ENCODE results near the gene NRG2.

NRG2 gene

DNA sequence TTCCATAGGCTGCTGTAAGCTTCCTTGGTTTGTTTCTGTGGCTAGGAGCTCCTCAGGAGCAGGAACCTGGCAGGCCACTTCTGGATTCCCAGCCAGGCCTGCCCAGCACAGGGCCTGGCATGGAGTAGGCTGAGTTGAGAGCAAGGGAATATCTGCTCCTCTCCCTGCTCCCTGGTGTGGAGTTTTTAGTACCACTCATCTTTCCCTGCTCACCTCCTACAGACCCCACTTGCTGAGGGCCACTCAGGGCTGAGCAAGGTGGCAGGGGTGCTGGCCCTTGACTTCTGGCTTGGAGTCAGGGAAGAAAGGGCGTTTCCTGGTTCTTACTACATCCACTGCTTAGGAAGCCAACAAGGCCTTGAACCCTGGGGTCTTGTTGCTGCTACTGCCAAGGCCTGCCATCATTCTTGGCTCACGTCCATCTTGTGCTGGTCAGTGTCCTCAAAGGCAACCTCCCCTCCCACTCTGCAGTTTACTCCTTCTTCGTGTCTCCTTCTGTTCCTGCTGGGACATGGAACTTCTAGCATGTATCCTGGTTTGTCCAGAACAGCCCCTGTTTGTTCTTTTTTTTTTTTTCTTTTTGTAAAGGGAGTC is 192.6 kb downstream of the NRG2 start:
- DNase-seq (ENCODE audit: low read depth): no peak
- TF ChIP-seq, protein P1, sequence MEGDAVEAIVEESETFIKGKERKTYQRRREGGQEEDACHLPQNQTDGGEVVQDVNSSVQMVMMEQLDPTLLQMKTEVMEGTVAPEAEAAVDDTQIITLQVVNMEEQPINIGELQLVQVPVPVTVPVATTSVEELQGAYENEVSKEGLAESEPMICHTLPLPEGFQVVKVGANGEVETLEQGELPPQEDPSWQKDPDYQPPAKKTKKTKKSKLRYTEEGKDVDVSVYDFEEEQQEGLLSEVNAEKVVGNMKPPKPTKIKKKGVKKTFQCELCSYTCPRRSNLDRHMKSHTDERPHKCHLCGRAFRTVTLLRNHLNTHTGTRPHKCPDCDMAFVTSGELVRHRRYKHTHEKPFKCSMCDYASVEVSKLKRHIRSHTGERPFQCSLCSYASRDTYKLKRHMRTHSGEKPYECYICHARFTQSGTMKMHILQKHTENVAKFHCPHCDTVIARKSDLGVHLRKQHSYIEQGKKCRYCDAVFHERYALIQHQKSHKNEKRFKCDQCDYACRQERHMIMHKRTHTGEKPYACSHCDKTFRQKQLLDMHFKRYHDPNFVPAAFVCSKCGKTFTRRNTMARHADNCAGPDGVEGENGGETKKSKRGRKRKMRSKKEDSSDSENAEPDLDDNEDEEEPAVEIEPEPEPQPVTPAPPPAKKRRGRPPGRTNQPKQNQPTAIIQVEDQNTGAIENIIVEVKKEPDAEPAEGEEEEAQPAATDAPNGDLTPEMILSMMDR (conservative IDR thresholded peaks at IDR 0.05; ENCODE audit: control insufficient read depth, insufficient read depth, low read depth, low read length): no peak
- no peak overlapping the region for H3K4me3 ChIP-seq (ENCODE audit: control insufficient read depth, low read depth, low read length)

DNA sequence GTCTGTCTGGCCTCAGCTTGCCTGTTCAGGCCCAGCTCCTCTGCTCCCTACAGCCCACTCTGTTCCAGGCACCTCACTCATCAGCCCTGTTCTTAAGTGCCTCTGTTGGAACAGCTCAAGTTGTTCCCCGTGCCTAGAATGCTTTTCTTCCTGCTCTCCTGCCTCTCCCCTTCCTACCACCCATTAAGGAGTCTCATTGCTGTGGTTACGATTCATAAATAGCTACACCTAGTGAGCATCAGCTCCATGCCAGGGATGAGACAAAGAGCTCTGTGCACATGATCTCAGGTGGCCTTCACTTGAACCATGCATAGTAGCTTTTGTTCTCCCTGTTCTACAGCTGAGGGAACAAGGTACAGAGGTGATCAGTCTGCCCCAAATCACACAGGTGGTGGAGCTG is 193.2 kb downstream of the NRG2 start:
- TF ChIP-seq, protein P1 (conservative IDR thresholded peaks at IDR 0.05; ENCODE audit: control insufficient read depth, insufficient read depth, low read depth, low read length): no peak
- no peak for DNase-seq (ENCODE audit: low read depth)
- no peak overlapping the region for H3K4me3 ChIP-seq (ENCODE audit: control insufficient read depth, low read depth, low read length)

DNA sequence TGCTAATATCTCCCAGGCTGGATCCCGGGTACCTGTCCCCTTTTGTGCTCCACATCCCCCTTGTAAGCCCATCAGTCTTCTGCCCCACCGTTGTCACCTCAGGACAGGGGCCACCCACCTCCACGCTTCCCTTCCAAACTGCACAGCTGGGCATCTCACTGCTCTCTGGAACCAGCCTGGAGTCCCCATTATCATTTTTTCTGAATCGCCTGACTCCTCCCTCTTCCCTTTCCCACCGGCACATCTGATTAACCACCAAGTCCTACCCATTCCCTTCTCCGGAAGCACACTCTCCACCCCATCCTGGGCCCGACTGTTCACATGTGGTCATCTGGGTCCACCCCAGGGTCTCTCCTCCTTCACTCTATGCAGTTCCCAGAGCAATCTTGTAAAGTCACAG is 193.6 kb downstream of the NRG2 start:
- TF ChIP-seq, protein P1 (conservative IDR thresholded peaks at IDR 0.05; ENCODE audit: control insufficient read depth, insufficient read depth, low read depth, low read length): no peak
- no peak for DNase-seq (ENCODE audit: low read depth)
- H3K4me3 ChIP-seq (ENCODE audit: control insufficient read depth, low read depth, low read length): no peak overlapping the region

DNA sequence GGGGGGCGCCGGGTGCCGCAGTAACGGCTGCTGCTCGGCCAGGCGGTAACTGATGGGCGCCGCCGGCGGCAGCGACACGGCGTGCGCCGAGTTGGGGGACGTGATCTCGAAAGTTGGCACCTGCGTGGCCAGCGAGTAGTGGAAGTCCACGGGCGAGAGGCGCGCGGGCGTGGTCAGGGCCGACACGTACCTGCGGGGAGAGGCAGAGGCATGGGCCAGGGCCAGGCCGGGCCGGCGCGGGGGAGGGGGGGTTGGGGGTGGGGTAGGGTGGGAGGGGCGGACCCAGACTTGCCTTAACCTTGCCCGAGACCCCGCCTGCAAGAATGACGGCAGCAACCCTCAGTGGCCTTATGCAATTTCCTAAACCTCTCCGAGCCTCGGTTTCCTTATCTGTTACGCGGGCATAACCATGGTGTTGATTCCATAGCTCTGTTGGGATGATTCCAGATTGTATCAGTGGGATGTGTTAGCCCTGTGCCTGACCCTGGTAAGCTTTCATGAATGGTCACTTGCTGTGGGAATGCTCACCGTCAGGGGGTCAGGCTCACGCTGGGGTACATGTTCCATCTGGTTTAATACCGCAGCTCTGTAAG is 194.5 kb downstream of the NRG2 start:
- H3K4me3 ChIP-seq (ENCODE audit: control insufficient read depth, low read depth, low read length): no peak overlapping the region
- no peak for DNase-seq (ENCODE audit: low read depth)
- TF ChIP-seq, protein P1 (conservative IDR thresholded peaks at IDR 0.05; ENCODE audit: control insufficient read depth, insufficient read depth, low read depth, low read length): no peak

GRCh38 chr5:139847790-139848507 is 195.2 kb downstream of the NRG2 start:
- H3K4me3 ChIP-seq (ENCODE audit: control insufficient read depth, low read depth, low read length): no peak overlapping the region
- DNase-seq (ENCODE audit: low read depth): no peak
- TF ChIP-seq, protein P1 (conservative IDR thresholded peaks at IDR 0.05; ENCODE audit: control insufficient read depth, insufficient read depth, low read depth, low read length): no peak

GRCh38 chr5:139847091-139847490 is 196.0 kb downstream of the NRG2 start:
- DNase-seq (ENCODE audit: low read depth): no peak
- TF ChIP-seq, protein P1 (conservative IDR thresholded peaks at IDR 0.05; ENCODE audit: control insufficient read depth, insufficient read depth, low read depth, low read length): no peak
- H3K4me3 ChIP-seq (ENCODE audit: control insufficient read depth, low read depth, low read length): no peak overlapping the region

Data from fibroblast of mammary gland (primary cell).